GM18861 (cell line): ENCODE data around the gene STAT4.
"Not testable (repeated sequence)": the region's sequence is repeated elsewhere in the genome, so short reads cannot be mapped to it uniquely, and the experiment has no call there.

Experiments
- ATAC-seq: cut with Tn5 transposase; IDR thresholded peaks from one replicate; pipeline ENCODE4 v1.9.1; 2021; ENCODE audit not compliant: unreplicated experiment

The STAT4 gene

GRCh38 chr2:191001032-191001431 lies 149.8 kb downstream of the STAT4 start:
- no peak for ATAC-seq

- no peak for ATAC-seq
Measured at GRCh38 chr2:190999949-191000665, 150.7 kb downstream of the STAT4 start.

- no peak for ATAC-seq
Measured at GRCh38 chr2:190999058-190999457, 151.7 kb downstream of the STAT4 start.

- ATAC-seq, result no peak
Measured at GRCh38 chr2:190997526-190998113, 153.2 kb downstream of the STAT4 start.

GRCh38 chr2:190996947-190997346 lies 153.8 kb downstream of the STAT4 start:
- no peak for ATAC-seq

GRCh38 chr2:190996338-190996946 lies 154.4 kb downstream of the STAT4 start:
- ATAC-seq, result peak; percentile 43

GRCh38 chr2:190995315-190995714 lies 155.5 kb downstream of the STAT4 start:
- ATAC-seq, result not testable (repeated sequence)

GRCh38 chr2:190994148-190994547 lies 156.6 kb downstream of the STAT4 start:
- ATAC-seq, result no peak

GRCh38 chr2:190993292-190993643 lies 157.5 kb downstream of the STAT4 start:
- ATAC-seq, result no peak

- no peak for ATAC-seq
Measured at GRCh38 chr2:190990132-190990531, 160.7 kb downstream of the STAT4 start.

- no peak for ATAC-seq
Measured at GRCh38 chr2:190988910-190989309, 161.9 kb downstream of the STAT4 start.

- ATAC-seq, result no peak
Measured at GRCh38 chr2:190987938-190988337, 162.9 kb downstream of the STAT4 start.

- ATAC-seq, result no peak
Measured at GRCh38 chr2:190987116-190987515, 163.7 kb downstream of the STAT4 start.

GRCh38 chr2:190986221-190986953 lies 164.4 kb downstream of the STAT4 start:
- no peak for ATAC-seq

GRCh38 chr2:190984595-190984994 lies 166.2 kb downstream of the STAT4 start:
- no peak for ATAC-seq

GRCh38 chr2:190982262-190983034 lies 168.3 kb downstream of the STAT4 start:
- ATAC-seq, result no peak

GRCh38 chr2:190981733-190982132 lies 169.1 kb downstream of the STAT4 start:
- no peak for ATAC-seq

- ATAC-seq, result no peak
Measured at GRCh38 chr2:190981333-190981732, 169.5 kb downstream of the STAT4 start.

GRCh38 chr2:190980630-190981209 lies 170.1 kb downstream of the STAT4 start:
- no peak for ATAC-seq

GRCh38 chr2:190979906-190980629 lies 170.7 kb downstream of the STAT4 start:
- ATAC-seq, result no peak
